ENCODE results near the gene DHX30. TPM values are rescaled to one million over a fixed set of nuclear protein-coding genes. Genes with fewer than 3 reads are reported as not detected.

DHX30 gene
- total RNA-seq, 3 donors from 2014 or later = 46.4 to 72.4 (median 68.1) TPM

- intact Hi-C loops (cut with DNase I; ENCODE audit: low total_unique reads) = loop anchor here (5.0 kb wide), 1 partner anchor 294 kb away; no protein-coding TSS in a partner anchor
- H3K4me3 ChIP-seq = no peak overlapping the region
- TF ChIP-seq POLR2AphosphoS5 (IDR thresholded peaks at IDR 0.05) = no peak
- TF ChIP-seq CTCF (IDR thresholded peaks at IDR 0.05) = no peak
- TF ChIP-seq POLR2A (IDR thresholded peaks at IDR 0.05) = no peak
- H3K27ac ChIP-seq = no peak overlapping the region
- no peak for DNase-seq (ENCODE audit: low spot score in 2 of 2)
- no peaks in the 10 kb centered on the region for H3K4me1 ChIP-seq
- no peaks in the 10 kb centered on the region for H3K9me3 ChIP-seq
- no peaks in the 10 kb centered on the region for H3K27me3 ChIP-seq
- peaks cover 11% of the 10 kb centered on the region for H3K36me3 ChIP-seq
Measured at GRCh38 chr3:47847801-47848518, 45.0 kb downstream of the DHX30 start.

- intact Hi-C loops (cut with DNase I; ENCODE audit: low total_unique reads) = loop anchor here (5.0 kb wide), 1 partner anchor 294 kb away; no protein-coding TSS in a partner anchor
- Histone ChIP-seq H3K4me3 (no peak overlapping the region), H3K36me3 (peaks cover 11% of the 10 kb centered on the region), H3K9me3 (no peaks in the 10 kb centered on the region), H3K27me3 (no peaks in the 10 kb centered on the region), H3K27ac (no peak overlapping the region), H3K4me1 (no peaks in the 10 kb centered on the region)
- no peak for TF ChIP-seq CTCF (IDR thresholded peaks at IDR 0.05)
- no peak for DNase-seq (ENCODE audit: low spot score in 2 of 2)
Measured at GRCh38 chr3:47848599-47849117, 45.7 kb downstream of the DHX30 start.

DNA sequence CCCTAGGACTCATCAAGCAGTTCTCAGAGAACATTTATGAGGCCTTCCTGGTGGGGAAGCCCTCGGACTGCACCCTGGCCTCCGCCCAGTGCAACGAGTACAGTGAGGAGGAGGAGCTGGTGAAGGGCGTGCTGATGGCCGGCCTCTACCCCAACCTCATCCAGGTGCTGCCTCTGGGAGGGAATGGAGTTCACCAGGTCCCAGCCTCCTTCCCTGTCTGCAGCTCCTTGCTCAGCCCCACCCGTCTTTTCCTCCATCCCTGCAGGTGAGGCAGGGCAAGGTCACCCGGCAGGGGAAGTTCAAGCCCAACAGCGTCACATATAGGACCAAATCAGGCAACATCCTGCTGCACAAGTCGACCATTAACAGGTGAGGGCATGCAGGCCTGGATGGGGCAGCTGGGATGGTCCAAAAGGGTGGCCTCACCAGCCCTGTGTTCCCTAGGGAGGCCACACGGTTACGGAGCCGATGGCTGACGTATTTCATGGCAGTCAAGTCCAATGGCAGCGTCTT is 46.3 kb downstream of the DHX30 start:
- H3K36me3 ChIP-seq = peaks cover 11% of the 10 kb centered on the region
- no peaks in the 10 kb centered on the region for H3K27me3 ChIP-seq
- intact Hi-C loops (cut with DNase I; ENCODE audit: low total_unique reads) = loop anchor here (5.0 kb wide), 1 partner anchor 293 kb away; no protein-coding TSS in a partner anchor
- no peak overlapping the region for H3K27ac ChIP-seq
- H3K9me3 ChIP-seq = no peaks in the 10 kb centered on the region
- TF ChIP-seq CTCF (IDR thresholded peaks at IDR 0.05) (no peak), POLR2AphosphoS5 (IDR thresholded peaks at IDR 0.05) (no peak), POLR2A (IDR thresholded peaks at IDR 0.05) (no peak)
- no peak overlapping the region for H3K4me3 ChIP-seq
- no peaks in the 10 kb centered on the region for H3K4me1 ChIP-seq
- DNase-seq (ENCODE audit: low spot score in 2 of 2) = no peak

DNA sequence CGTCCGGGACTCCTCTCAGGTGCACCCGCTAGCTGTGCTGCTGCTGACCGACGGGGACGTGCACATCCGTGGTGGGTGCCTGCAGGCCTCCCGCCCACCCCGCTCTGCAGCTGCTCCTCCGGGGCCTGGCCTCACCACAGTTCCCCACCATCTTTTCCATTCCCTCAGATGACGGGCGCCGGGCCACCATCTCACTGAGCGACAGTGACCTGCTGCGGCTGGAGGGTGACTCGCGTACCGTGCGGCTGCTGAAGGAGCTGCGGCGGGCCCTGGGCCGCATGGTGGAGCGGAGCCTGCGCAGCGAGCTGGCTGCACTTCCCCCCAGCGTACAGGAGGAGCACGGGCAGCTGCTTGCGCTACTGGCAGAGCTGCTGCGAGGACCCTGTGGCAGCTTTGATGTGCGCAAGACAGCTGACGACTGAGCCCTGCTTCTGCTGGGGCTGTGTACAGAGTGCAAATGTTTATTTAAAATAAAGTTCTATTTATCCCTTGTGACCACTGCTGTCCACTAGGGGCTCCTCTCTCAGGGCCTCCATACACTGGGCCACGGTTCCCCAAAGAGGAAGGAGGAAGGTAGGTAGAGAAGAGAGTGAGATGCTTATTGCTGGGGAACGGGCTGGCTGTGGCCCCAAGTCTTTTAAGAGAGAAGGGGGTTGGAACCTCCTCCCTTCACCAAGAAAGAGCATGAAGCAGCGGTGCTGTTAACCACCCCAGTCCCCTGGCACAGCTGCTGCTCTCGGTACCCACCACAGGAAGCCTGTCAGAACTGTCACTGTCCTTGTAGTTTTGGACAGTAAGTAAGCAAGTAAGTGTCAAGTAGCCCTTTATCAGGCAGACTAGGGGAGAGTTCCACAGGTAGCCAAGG is 47.0 kb downstream of the DHX30 start:
- no peaks in the 10 kb centered on the region for H3K27me3 ChIP-seq
- peaks cover 11% of the 10 kb centered on the region for H3K36me3 ChIP-seq
- no peak for DNase-seq (ENCODE audit: low spot score in 2 of 2)
- intact Hi-C loops (cut with DNase I; ENCODE audit: low total_unique reads) = loop anchor here (5.0 kb wide), 1 partner anchor 292 kb away; no protein-coding TSS in a partner anchor
- H3K9me3 ChIP-seq = no peaks in the 10 kb centered on the region
- TF ChIP-seq CTCF (IDR thresholded peaks at IDR 0.05) = peak in 2 of 3 donors; percentile 11 to 24
- TF ChIP-seq POLR2A (IDR thresholded peaks at IDR 0.05) = no peak
- no peaks in the 10 kb centered on the region for H3K4me1 ChIP-seq
- H3K27ac ChIP-seq = no peak overlapping the region
- H3K4me3 ChIP-seq = no peak overlapping the region

Measured in breast epithelium (tissue), 4 donors.